ENCODE measurements around the gene GDF9.

GDF9 gene

DNA sequence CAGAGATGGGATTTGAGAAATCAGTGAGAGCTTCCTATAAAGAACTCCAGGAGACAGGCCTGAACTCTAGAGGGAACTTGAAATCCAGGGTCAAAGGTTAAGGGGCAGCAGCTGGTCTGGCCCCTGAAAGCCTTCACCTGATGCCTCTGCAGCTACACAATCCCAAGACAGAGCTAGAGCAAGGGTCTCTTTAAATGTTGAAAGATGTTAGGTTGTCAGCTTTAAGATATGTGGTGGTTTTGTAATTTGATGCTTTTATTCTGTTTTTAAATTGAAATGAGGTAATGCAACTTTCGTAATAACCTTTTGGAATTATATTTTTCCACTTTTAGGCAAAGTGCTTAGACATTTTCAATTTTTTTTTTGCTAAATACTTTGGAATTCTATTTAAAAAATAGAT lies 50.8 kb downstream of the GDF9 start:
- no peak for DNase-seq

- DNase-seq, result no peak
Measured at GRCh38 chr5:132814503-132815294, 51.6 kb downstream of the GDF9 start.

- no peak for DNase-seq
Measured at GRCh38 chr5:132813599-132814502, 52.4 kb downstream of the GDF9 start.

DNA sequence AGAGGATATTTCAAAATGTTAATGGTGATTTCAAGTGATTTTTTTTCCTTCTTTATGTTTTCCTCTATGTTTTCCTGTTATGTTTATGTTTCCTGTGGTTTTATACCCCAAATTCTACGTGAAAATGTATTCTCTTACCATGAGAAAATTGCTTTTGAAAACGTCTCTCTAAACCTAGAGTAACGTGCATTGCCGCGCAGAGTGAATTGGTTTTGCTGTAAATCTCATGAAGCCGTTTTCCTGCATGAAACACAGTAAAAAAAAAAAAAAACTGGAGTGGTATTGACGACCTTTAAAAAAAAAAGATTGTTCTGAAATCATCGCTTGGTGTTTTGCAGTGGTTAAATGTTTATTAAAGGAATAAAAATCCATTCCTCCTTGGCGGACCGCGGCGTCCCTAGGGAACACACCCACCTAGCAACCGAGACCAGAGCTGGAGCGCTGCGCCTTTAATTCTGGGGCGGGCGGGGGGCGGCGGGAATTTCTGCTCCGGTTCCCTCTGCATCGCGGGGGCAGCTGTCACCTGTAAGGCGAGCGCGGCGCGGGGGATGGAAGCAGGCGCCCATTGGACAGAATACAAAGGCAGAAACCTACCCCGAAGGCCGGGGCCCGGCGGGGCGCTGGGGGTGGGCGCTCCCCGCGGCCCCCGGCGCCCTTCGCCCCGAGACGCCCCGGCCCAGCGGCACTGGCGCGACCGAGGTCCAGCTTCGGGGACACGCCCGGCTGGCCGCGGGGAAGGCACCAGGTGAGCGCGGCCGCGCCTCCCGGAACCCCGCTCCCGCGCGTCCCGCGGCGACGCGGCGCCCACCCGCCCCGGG lies 53.3 kb downstream of the GDF9 start, which contains the start of gene SOWAHA:
TSS of gene SOWAHA (plus strand) at position 522 of the 818 bp plus-strand sequence. CDS start 320 bp downstream, outside the sequence.
- no peak for DNase-seq

DNA sequence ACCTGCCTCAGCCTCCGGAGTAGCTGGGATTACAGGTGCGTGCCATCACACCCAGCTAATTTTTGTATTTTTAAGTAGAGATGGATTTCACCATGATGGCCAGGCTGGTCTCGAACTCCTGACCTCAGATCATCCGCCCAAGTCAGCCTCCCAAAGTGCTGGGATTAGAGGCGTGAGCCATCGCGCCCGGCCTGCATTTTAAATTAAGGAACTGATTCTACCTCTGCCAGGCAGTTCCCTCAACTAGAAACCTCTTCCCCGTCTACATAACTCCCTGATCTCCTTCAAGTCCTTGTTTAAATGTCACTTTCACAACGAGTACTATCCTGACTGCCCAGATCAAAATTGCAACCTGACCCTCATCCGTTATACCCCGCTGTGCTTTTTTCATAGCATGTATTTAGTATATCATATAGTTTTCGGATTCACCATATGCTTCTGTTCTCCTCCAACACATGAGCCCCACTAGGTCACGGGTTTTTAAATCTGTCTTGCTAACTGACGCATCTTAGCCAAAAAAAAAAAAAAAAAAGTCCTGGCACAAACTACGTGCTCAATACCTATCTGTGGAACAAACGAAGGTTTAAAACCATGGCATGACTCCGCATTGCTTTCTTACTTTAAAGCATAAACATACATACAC lies 54.0 kb downstream of the GDF9 start:
- no peak for DNase-seq

All from activated CD4-positive, CD25-positive, alpha-beta regulatory T cell (primary cell).